ENCODE measurements around the gene TPCN2.

Gene TPCN2

DNA sequence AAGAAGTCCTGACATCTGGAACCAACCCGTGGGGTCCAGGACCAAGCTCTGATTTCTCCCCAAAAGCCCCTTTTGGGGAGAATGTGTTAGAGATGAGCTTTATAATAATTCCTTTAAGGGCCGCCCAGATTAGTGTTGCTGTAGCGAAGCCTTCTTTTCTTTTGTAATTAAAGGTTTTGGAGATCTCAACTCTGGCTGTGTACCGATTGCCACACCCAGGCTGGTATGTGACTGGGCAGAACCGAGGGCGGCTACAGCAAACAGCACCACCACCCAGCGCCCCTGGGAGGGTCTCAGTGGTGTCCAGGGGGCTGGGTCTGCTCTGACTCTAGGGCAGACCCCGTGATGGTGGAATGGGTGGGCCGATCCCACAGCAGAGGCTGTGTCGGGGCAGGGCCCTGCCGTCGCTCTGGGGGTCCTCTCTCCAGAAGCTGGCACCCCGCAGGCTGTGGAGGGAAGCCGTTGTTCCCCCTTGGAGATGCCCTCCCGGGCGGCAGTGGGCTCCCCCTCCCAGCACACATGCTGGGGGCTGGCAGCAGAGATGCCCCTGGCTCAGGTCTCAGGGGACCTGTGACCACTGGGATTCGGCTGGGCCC, 31.0 kb downstream of the TPCN2 start:
- Histone ChIP-seq H3K36me3 (ENCODE audit: control insufficient read depth in 1 of 2, insufficient read depth in 2 of 2, low read length in 2 of 2) (peaks cover 22 to 32% of the 10 kb centered on the region in 2 experiments), H4K12ac (ENCODE audit: low read depth, low read length) (no peak overlapping the region), H3K79me1 (ENCODE audit: low read length) (no peaks in the 10 kb centered on the region), H3K4ac (ENCODE audit: low read depth, low read length) (no peak overlapping the region), H2BK5ac (ENCODE audit: low read depth, low read length, poor library complexity) (no peak overlapping the region), H3K27ac (ENCODE audit: low read depth, low read length) (no peak overlapping the region), H3K4me3 (ENCODE audit: low read depth, low read length) (no peak overlapping the region), H3K9me3 (ENCODE audit: insufficient read depth, low read depth, low read length) (peaks cover 4% of the 10 kb centered on the region), H4K8ac (ENCODE audit: low read depth, low read length) (no peak overlapping the region), H3K79me2 (ENCODE audit: control insufficient read depth, insufficient read depth, low read length, poor library complexity) (no peaks in the 10 kb centered on the region), H3K23ac (ENCODE audit: low read length) (no peak overlapping the region), H3K18ac (ENCODE audit: low read length) (no peak overlapping the region), H3K4me2 (ENCODE audit: low read length) (no peak overlapping the region), H4K91ac (ENCODE audit: low read depth, low read length) (no peak overlapping the region), H3K4me1 (ENCODE audit: control insufficient read depth in 1 of 2, insufficient read depth in 2 of 2, low read length in 2 of 2) (no peaks in the 10 kb centered on the region), H3K14ac (ENCODE audit: low read length) (no peak overlapping the region), H2BK12ac (ENCODE audit: low read length) (no peak overlapping the region), H2AFZ (ENCODE audit: insufficient read depth, low read length, poor library complexity) (no peak overlapping the region), H3K27me3 (ENCODE audit: insufficient read depth, low read length) (no peaks in the 10 kb centered on the region), H2BK120ac (ENCODE audit: insufficient read depth, low read length, poor library complexity) (no peak overlapping the region), H3K9ac (ENCODE audit: low read length) (no peak overlapping the region), H2AK5ac (ENCODE audit: low read length) (no peak overlapping the region)
- no peak for DNase-seq
- no CpG with 5 or more reads among the region's 17 CpGs for WGBS (ENCODE audit: extremely low coverage, insufficient coverage, insufficient read length)

DNA sequence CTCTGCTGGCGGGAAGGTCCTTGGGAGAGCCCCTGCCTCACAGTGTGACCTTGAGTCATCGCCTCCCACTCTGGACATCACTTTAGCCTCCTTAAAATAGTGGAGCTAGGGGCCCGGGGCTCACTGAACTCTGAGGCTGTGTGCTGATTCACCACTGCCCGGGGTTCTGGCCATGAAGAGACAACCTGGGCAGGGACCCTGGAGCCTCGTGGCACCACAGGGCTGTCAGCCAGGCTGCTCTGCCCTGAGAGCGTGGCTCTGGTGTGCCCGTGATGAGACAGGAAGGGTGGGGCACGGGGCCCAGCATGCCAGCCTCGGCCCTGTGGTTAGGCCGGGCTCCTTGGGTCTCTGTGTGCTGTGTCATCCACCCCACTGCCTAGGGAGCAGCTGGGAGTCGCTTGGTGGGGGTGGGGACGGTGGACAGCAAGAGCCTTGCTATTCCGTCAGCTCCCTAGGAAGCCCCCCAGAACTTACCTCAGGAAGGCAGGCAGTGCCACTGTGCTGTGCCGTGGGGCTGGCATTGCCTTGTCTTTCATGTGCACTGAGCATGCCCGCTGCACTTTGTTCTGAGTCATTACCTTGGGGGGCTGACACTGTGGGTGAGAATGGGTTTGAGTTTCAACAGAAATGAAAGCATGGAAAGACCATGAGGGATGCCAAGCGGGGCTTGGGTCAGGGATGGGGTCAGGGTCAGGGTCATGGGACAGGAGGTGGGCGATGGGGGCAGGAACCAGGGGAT, 31.7 kb downstream of the TPCN2 start:
- no CpG with 5 or more reads among the region's 17 CpGs for WGBS (ENCODE audit: extremely low coverage, insufficient coverage, insufficient read length)
- H2BK12ac ChIP-seq (ENCODE audit: low read length), result no peak overlapping the region
- H3K14ac ChIP-seq (ENCODE audit: low read length), result no peak overlapping the region
- H3K79me2 ChIP-seq (ENCODE audit: control insufficient read depth, insufficient read depth, low read length, poor library complexity), result no peaks in the 10 kb centered on the region
- no peak overlapping the region for H3K9ac ChIP-seq (ENCODE audit: low read length)
- H2BK120ac ChIP-seq (ENCODE audit: insufficient read depth, low read length, poor library complexity), result no peak overlapping the region
- H3K4ac ChIP-seq (ENCODE audit: low read depth, low read length), result no peak overlapping the region
- H4K8ac ChIP-seq (ENCODE audit: low read depth, low read length), result no peak overlapping the region
- no peaks in the 10 kb centered on the region for H3K4me1 ChIP-seq (ENCODE audit: control insufficient read depth in 1 of 2, insufficient read depth in 2 of 2, low read length in 2 of 2)
- no peak overlapping the region for H4K12ac ChIP-seq (ENCODE audit: low read depth, low read length)
- H3K36me3 ChIP-seq (ENCODE audit: control insufficient read depth in 1 of 2, insufficient read depth in 2 of 2, low read length in 2 of 2), result peaks cover 22 to 31% of the 10 kb centered on the region in 2 experiments
- no peak overlapping the region for H3K23ac ChIP-seq (ENCODE audit: low read length)
- peaks cover 4% of the 10 kb centered on the region for H3K9me3 ChIP-seq (ENCODE audit: insufficient read depth, low read depth, low read length)
- H2AK5ac ChIP-seq (ENCODE audit: low read length), result no peak overlapping the region
- H3K27me3 ChIP-seq (ENCODE audit: insufficient read depth, low read length), result no peaks in the 10 kb centered on the region
- H2AFZ ChIP-seq (ENCODE audit: insufficient read depth, low read length, poor library complexity), result no peak overlapping the region
- H3K79me1 ChIP-seq (ENCODE audit: low read length), result no peaks in the 10 kb centered on the region
- H3K4me3 ChIP-seq (ENCODE audit: low read depth, low read length), result no peak overlapping the region
- no peak overlapping the region for H3K18ac ChIP-seq (ENCODE audit: low read length)
- no peak overlapping the region for H2BK5ac ChIP-seq (ENCODE audit: low read depth, low read length, poor library complexity)
- H3K4me2 ChIP-seq (ENCODE audit: low read length), result no peak overlapping the region
- DNase-seq, result no peak
- no peak overlapping the region for H3K27ac ChIP-seq (ENCODE audit: low read depth, low read length)
- H4K91ac ChIP-seq (ENCODE audit: low read depth, low read length), result no peak overlapping the region

DNA sequence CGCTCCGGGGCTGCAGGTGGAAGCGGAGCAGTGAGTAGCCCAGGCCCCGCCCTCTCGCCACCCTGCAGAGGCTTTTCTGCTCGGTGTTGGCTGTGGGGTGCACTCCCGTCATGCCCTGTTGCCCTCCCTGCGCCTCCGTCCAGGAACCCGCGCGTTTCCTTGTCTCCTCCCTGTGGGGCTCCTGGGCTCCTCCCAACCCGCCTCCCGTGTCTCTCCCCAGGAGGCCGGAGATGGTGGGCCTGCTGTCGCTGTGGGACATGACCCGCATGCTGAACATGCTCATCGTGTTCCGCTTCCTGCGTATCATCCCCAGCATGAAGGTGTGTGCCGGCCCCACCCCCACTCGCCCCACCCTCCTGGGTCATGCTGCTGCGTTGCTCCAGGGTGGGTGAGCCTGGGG, 32.4 kb downstream of the TPCN2 start:
- Histone ChIP-seq H3K36me3 (ENCODE audit: control insufficient read depth in 1 of 2, insufficient read depth in 2 of 2, low read length in 2 of 2) (peaks cover 22 to 33% of the 10 kb centered on the region in 2 experiments), H2AK5ac (ENCODE audit: low read length) (no peak overlapping the region), H3K18ac (ENCODE audit: low read length) (no peak overlapping the region), H3K14ac (ENCODE audit: low read length) (no peak overlapping the region), H3K4ac (ENCODE audit: low read depth, low read length) (no peak overlapping the region), H4K12ac (ENCODE audit: low read depth, low read length) (no peak overlapping the region), H2AFZ (ENCODE audit: insufficient read depth, low read length, poor library complexity) (no peak overlapping the region), H3K4me3 (ENCODE audit: low read depth, low read length) (no peak overlapping the region), H2BK5ac (ENCODE audit: low read depth, low read length, poor library complexity) (no peak overlapping the region), H3K9me3 (ENCODE audit: insufficient read depth, low read depth, low read length) (peaks cover 4% of the 10 kb centered on the region), H2BK12ac (ENCODE audit: low read length) (no peak overlapping the region), H3K27ac (ENCODE audit: low read depth, low read length) (no peak overlapping the region), H3K4me1 (ENCODE audit: control insufficient read depth in 1 of 2, insufficient read depth in 2 of 2, low read length in 2 of 2) (no peaks in the 10 kb centered on the region), H3K79me1 (ENCODE audit: low read length) (no peaks in the 10 kb centered on the region), H3K79me2 (ENCODE audit: control insufficient read depth, insufficient read depth, low read length, poor library complexity) (no peaks in the 10 kb centered on the region), H3K23ac (ENCODE audit: low read length) (no peak overlapping the region), H3K27me3 (ENCODE audit: insufficient read depth, low read length) (no peaks in the 10 kb centered on the region), H3K9ac (ENCODE audit: low read length) (no peak overlapping the region), H4K8ac (ENCODE audit: low read depth, low read length) (no peak overlapping the region), H3K4me2 (ENCODE audit: low read length) (no peak overlapping the region), H2BK120ac (ENCODE audit: insufficient read depth, low read length, poor library complexity) (no peak overlapping the region), H4K91ac (ENCODE audit: low read depth, low read length) (no peak overlapping the region)
- no peak for DNase-seq
- no CpG with 5 or more reads among the region's 23 CpGs for WGBS (ENCODE audit: extremely low coverage, insufficient coverage, insufficient read length)

DNA sequence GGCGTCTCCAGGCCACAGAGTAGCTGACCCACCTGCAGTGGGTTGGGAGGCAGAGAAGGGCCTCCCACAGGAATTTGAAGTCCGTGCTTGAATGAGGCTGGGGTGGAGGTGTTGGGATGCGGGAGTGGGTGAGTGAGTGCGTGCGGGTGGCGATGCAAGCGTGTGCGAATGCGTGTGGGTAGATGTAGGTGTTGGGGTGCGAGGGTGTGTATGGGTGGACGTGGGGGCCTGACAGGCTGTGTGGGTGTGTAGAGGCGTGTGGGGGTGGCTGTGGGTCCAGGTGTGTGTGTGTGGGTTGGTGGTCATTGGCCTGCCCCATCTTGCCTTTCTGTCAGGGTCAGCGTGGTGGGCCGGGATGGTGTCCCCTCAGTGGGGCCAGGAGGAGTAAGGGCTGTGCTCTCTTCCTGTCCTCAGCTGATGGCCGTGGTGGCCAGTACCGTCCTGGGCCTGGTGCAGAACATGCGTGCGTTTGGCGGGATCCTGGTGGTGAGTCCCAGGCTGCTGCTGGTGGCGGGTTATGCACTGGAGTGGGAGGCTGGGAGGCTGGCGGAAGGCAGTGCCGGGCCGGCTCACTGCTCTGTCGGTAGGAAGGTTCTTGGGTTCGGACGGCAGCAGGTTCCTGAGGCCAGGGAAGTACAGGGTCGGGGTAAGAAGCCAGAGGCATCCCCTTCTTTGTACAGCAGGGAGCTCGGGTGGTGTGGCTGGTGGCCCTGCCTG, 35.0 kb downstream of the TPCN2 start:
- 99% methylated on average over 9 of the region's 28 CpGs for WGBS (ENCODE audit: extremely low coverage, insufficient coverage, insufficient read length)
- no peak overlapping the region for H4K91ac ChIP-seq (ENCODE audit: low read depth, low read length)

More for the DNA sequence above, 35.0 kb downstream of the TPCN2 start:
- DNase-seq, result no peak
- Histone ChIP-seq H3K9me3 (ENCODE audit: insufficient read depth, low read depth, low read length) (peaks cover 2% of the 10 kb centered on the region), H3K27ac (ENCODE audit: low read depth, low read length) (no peak overlapping the region), H2BK12ac (ENCODE audit: low read length) (no peak overlapping the region), H3K79me1 (ENCODE audit: low read length) (no peaks in the 10 kb centered on the region), H2BK5ac (ENCODE audit: low read depth, low read length, poor library complexity) (no peak overlapping the region), H4K8ac (ENCODE audit: low read depth, low read length) (no peak overlapping the region), H2BK120ac (ENCODE audit: insufficient read depth, low read length, poor library complexity) (no peak overlapping the region), H3K4ac (ENCODE audit: low read depth, low read length) (no peak overlapping the region), H3K4me2 (ENCODE audit: low read length) (no peak overlapping the region), H2AK5ac (ENCODE audit: low read length) (no peak overlapping the region), H3K27me3 (ENCODE audit: insufficient read depth, low read length) (no peaks in the 10 kb centered on the region), H3K18ac (ENCODE audit: low read length) (no peak overlapping the region), H3K4me1 (ENCODE audit: control insufficient read depth in 1 of 2, insufficient read depth in 2 of 2, low read length in 2 of 2) (peaks cover 0 to 2% of the 10 kb centered on the region in 2 experiments), H4K12ac (ENCODE audit: low read depth, low read length) (no peak overlapping the region), H3K4me3 (ENCODE audit: low read depth, low read length) (no peak overlapping the region), H2AFZ (ENCODE audit: insufficient read depth, low read length, poor library complexity) (no peak overlapping the region), H3K9ac (ENCODE audit: low read length) (no peak overlapping the region), H3K36me3 (ENCODE audit: control insufficient read depth in 1 of 2, insufficient read depth in 2 of 2, low read length in 2 of 2) (peaks cover 19 to 30% of the 10 kb centered on the region in 2 experiments), H3K14ac (ENCODE audit: low read length) (no peak overlapping the region), H3K23ac (ENCODE audit: low read length) (no peak overlapping the region), H3K79me2 (ENCODE audit: control insufficient read depth, insufficient read depth, low read length, poor library complexity) (no peaks in the 10 kb centered on the region)

Measured in trophoblast cell (in vitro differentiated cells and primary cell).